Skin of body (tissue), 2 donors: ENCODE data around the gene TNFRSF18. TPM values are rescaled to one million over a fixed set of nuclear protein-coding genes. Genes with fewer than 3 reads are reported as not detected.
A peak's percentile ranks its signal among the peaks of the same experiment; 100 is the strongest.

ENCODE experiments used
- small RNA-seq: library from RNA; depleted of rRNA; stranded (forward); fragments of <200 nt; gene quantifications from one replicate; pipeline ENCODE3, GENCODE V24; 2014; ENCODE audit warnings: low replicate concordance
- total RNA-seq: library from RNA; depleted of rRNA; stranded (reverse); fragments of >200 nt; gene quantifications from one replicate; pipeline ENCODE4 v1.2.3, GENCODE V29; 2014

TNFRSF18 gene
- total RNA-seq, 1 donor from 2014 or later: 1.9 TPM

Small RNA genes within 50 kb of the gene (small RNA-seq; reads per million reads assigned to genes)
- gene MIR200A (71.1 reads per million, percentile 96 among the genes with 10 or more reads in this experiment), gene MIR200B (329 reads per million, percentile 98 among the genes with 10 or more reads in this experiment), gene MIR429 (171 reads per million, percentile 97 among the genes with 10 or more reads in this experiment)

Other genes with a start within 250 kb of the TNFRSF18 start
- 35.9 TPM for gene NOC2L, start 247.3 kb downstream of the TNFRSF18 start, total RNA-seq
- 3.9 TPM for gene KLHL17, start 246.0 kb downstream of the TNFRSF18 start, total RNA-seq
- gene PLEKHN1, start 240.1 kb downstream of the TNFRSF18 start, total RNA-seq: 1.9 TPM
- 0.99 TPM for gene PERM1, start 224.5 kb downstream of the TNFRSF18 start, total RNA-seq
- gene HES4, start 206.5 kb downstream of the TNFRSF18 start, total RNA-seq: 12.5 TPM
- 13.7 TPM for gene ISG15, start 193.1 kb downstream of the TNFRSF18 start, total RNA-seq
- gene AGRN, start 186.5 kb downstream of the TNFRSF18 start, total RNA-seq: 39.8 TPM
- 0.69 TPM for gene RNF223, start 132.3 kb downstream of the TNFRSF18 start, total RNA-seq
- gene C1orf159, start 90.5 kb downstream of the TNFRSF18 start, total RNA-seq: 6.9 TPM
- gene TTLL10, start 32.7 kb downstream of the TNFRSF18 start, total RNA-seq: 0.39 TPM
- gene TNFRSF4, start 7.6 kb upstream of the TNFRSF18 start, total RNA-seq: 0.39 TPM
- 40.8 TPM for gene SDF4, start 25.4 kb upstream of the TNFRSF18 start, total RNA-seq
- 7.0 TPM for gene B3GALT6, start 25.6 kb upstream of the TNFRSF18 start, total RNA-seq
- 2.5 TPM for gene C1QTNF12, start 40.1 kb upstream of the TNFRSF18 start, total RNA-seq
- 33.8 TPM for gene UBE2J2, start 67.3 kb upstream of the TNFRSF18 start, total RNA-seq
- 1.4 TPM for gene SCNN1D, start 73.8 kb upstream of the TNFRSF18 start, total RNA-seq
- gene ACAP3, start 101.3 kb upstream of the TNFRSF18 start, total RNA-seq: 34.6 TPM
- gene PUSL1, start 102.0 kb upstream of the TNFRSF18 start, total RNA-seq: 5.7 TPM
- gene INTS11, start 118.1 kb upstream of the TNFRSF18 start, total RNA-seq: 48.7 TPM
- gene CPTP, start 118.2 kb upstream of the TNFRSF18 start, total RNA-seq: 8.7 TPM
- 0.39 TPM for gene TAS1R3, start 124.7 kb upstream of the TNFRSF18 start, total RNA-seq
- 33.0 TPM for gene DVL1, start 142.8 kb upstream of the TNFRSF18 start, total RNA-seq
- gene MXRA8, start 152.0 kb upstream of the TNFRSF18 start, total RNA-seq: 59.7 TPM
- 35.0 TPM for gene AURKAIP1, start 168.6 kb upstream of the TNFRSF18 start, total RNA-seq
- gene CCNL2, start 192.7 kb upstream of the TNFRSF18 start, total RNA-seq: 178 TPM
- gene MRPL20, start 200.7 kb upstream of the TNFRSF18 start, total RNA-seq: 66.5 TPM
- 2.9 TPM for gene ANKRD65, start 214.7 kb upstream of the TNFRSF18 start, total RNA-seq
- 8.6 TPM for gene VWA1, start 229.1 kb upstream of the TNFRSF18 start, total RNA-seq
- gene ATAD3C, start 243.1 kb upstream of the TNFRSF18 start, total RNA-seq: 0.39 TPM